WTC11 (cell line): Measurements from ENCODE around the gene PLXNC1. TPM values are rescaled to one million over a fixed set of nuclear protein-coding genes. Genes with fewer than 3 reads are reported as not detected.
A peak's percentile ranks its signal among the peaks of the same experiment; 100 is the strongest.

Experiments
- ATAC-seq: fragments of 200-7000 bp; cut with Tn5 transposase; 2 replicates; pipeline ENCODE4 v1.10.0; 2021; ENCODE audit warnings: mild to moderate bottlenecking, moderate library complexity
- CTCF ChIA-PET: fragments of 300-600 bp; sonication (Branson Sonifier 250); formaldehyde crosslinking; loops from one replicate; lab custom pipeline; 2021; ENCODE audit warnings: antibody characterized with exemption; lab: Charles Lee
- POLR2A ChIA-PET: fragments of 350-600 bp; sonication (Branson Sonifier 250); formaldehyde crosslinking; loops from one replicate; lab custom pipeline; 2021; ENCODE audit warnings: antibody characterized with exemption; lab: Charles Lee
- DNase-seq: peaks from one replicate; pipeline ENCODE4 v3.0.0; 2021; ENCODE audit warnings: low spot score
- H3K27ac Mint-ChIP-seq: 2 replicates; pipeline ENCODE4 v1.8.0; 2021; ENCODE audit warnings: mixed read lengths
- H3K27me3 Mint-ChIP-seq: 2 replicates; pipeline ENCODE4 v1.8.0; 2021; ENCODE audit warnings: low read depth, mild to moderate bottlenecking, moderate library complexity, mixed read lengths
- H3K36me3 Mint-ChIP-seq: 2 replicates; pipeline ENCODE4 v1.8.0; 2021; ENCODE audit warnings: mixed read lengths
- H3K4me1 Mint-ChIP-seq: 2 replicates; pipeline ENCODE4 v1.8.0; 2022; ENCODE audit warnings: mixed read lengths
- H3K4me3 Mint-ChIP-seq: 2 replicates; pipeline ENCODE4 v1.8.0; 2021; ENCODE audit warnings: mild to moderate bottlenecking, moderate library complexity, mixed read lengths
- H3K9me3 Mint-ChIP-seq: 2 replicates; pipeline ENCODE4 v1.8.0; 2021; ENCODE audit warnings: mixed read lengths
- CBFB ChIP-seq: sonication (generic); formaldehyde crosslinking; IDR thresholded peaks from 2 replicates; pipeline ENCODE4 v1.8.1; 2022; ENCODE audit warnings: mild to moderate bottlenecking, low read depth, missing genetic modification reagents
- ESRRA ChIP-seq: sonication (generic); formaldehyde crosslinking; IDR thresholded peaks from 2 replicates; pipeline ENCODE4 v1.8.1; 2022; ENCODE audit warnings: mild to moderate bottlenecking, missing genetic modification reagents, borderline replicate concordance
- GABPB1 ChIP-seq: sonication (generic); formaldehyde crosslinking; IDR thresholded peaks from 2 replicates; pipeline ENCODE4 v1.8.1; 2023; ENCODE audit warnings: mild to moderate bottlenecking, missing genetic modification reagents
- IRF2 ChIP-seq: sonication (generic); formaldehyde crosslinking; IDR thresholded peaks from 2 replicates; pipeline ENCODE4 v1.8.0; 2022; ENCODE audit warnings: low read depth, missing genetic modification reagents, borderline replicate concordance
- RORB ChIP-seq: fragments of 250-450 bp; sonication (Bioruptor Pico); IDR thresholded peaks from 2 replicates; pipeline ENCODE4 v1.9.0; 2021; ENCODE audit warnings: mild to moderate bottlenecking
- ZNF219 ChIP-seq: sonication (generic); formaldehyde crosslinking; IDR thresholded peaks from 2 replicates; pipeline ENCODE4 v1.8.0; 2023; ENCODE audit warnings: missing genetic modification reagents, mild to moderate bottlenecking, borderline replicate concordance
- ZNF423 ChIP-seq: fragments of 250-450 bp; sonication (Bioruptor Pico); IDR thresholded peaks from 2 replicates; pipeline ENCODE4 v2.1.2; 2022; ENCODE audit warnings: mild to moderate bottlenecking, moderate library complexity
- total RNA-seq: library from RNA; stranded (reverse); gene quantifications from 3 replicates; pipeline ENCODE4 v1.2.3, GENCODE V29; 2021
- TF ChIP-seq, protein P1 (sequence below): sonication (generic); formaldehyde crosslinking; IDR thresholded peaks from 2 replicates; pipeline ENCODE4 v1.8.1; 2022; ENCODE audit warnings: missing genetic modification reagents, borderline replicate concordance
- TF ChIP-seq, protein P2 (sequence below): sonication (generic); formaldehyde crosslinking; IDR thresholded peaks from 2 replicates; pipeline ENCODE4 v1.8.0; 2023; ENCODE audit warnings: missing genetic modification reagents, mild to moderate bottlenecking, borderline replicate concordance
- TF ChIP-seq, protein P3 (sequence below): sonication (generic); formaldehyde crosslinking; IDR thresholded peaks from 2 replicates; pipeline ENCODE4 v1.8.0; 2022; ENCODE audit warnings: missing genetic modification reagents
- TF ChIP-seq, protein P4 (sequence below): sonication (generic); formaldehyde crosslinking; IDR thresholded peaks from 2 replicates; pipeline ENCODE4 v1.8.0; 2022; ENCODE audit warnings: mild to moderate bottlenecking, missing genetic modification reagents

The PLXNC1 gene
- total RNA-seq, 1 experiment from 2014 or later = 3.1 TPM

DNA sequence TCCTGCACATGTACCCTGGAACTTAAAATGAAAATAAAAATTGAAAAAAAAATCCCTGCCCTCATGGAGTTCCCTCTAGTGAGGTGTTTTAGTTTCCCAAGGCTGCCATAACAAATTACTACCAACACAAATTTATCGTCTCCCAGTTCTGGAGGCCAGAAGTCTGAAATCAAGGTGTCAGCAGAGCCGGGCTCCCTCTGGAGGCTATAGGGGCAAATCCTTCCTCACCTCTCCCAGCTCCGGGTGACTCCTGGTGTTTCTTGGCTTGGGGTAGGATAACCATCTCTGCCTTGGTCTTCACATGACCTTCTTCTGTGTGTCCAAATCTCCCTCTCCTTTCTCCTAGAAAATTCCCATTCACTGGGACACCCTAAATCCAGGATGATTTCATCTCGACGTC lies 50.1 kb downstream of the PLXNC1 start:
- ChIA-PET CTCF (interaction anchor here (0.6 to 1.9 kb wide), 8 partner anchors 10 to 230 kb away, joined by 3 to 5 read pairs (median 5); no protein-coding TSS in a partner anchor), POLR2A (interaction anchor here (0.6 kb wide), 1 partner anchor 85 kb away, joined by 4 read pairs; no protein-coding TSS in a partner anchor)
- no peak for DNase-seq
- H3K4me3 Mint-ChIP-seq = no peak overlapping the region
- no peak overlapping the region for H3K27ac Mint-ChIP-seq
- H3K27me3 Mint-ChIP-seq = peaks cover 3% of the 10 kb centered on the region
- peaks cover 7% of the 10 kb centered on the region for H3K9me3 Mint-ChIP-seq
- TF ChIP-seq CBFB (CRISPR knock-in tag) = no peak
- TF ChIP-seq, protein P1, sequence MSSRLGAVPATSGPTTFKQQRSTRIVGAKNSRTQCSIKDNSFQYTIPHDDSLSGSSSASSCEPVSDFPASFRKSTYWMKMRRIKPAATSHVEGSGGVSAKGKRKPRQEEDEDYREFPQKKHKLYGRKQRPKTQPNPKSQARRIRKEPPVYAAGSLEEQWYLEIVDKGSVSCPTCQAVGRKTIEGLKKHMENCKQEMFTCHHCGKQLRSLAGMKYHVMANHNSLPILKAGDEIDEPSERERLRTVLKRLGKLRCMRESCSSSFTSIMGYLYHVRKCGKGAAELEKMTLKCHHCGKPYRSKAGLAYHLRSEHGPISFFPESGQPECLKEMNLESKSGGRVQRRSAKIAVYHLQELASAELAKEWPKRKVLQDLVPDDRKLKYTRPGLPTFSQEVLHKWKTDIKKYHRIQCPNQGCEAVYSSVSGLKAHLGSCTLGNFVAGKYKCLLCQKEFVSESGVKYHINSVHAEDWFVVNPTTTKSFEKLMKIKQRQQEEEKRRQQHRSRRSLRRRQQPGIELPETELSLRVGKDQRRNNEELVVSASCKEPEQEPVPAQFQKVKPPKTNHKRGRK = no peak
- TF ChIP-seq, protein P2, sequence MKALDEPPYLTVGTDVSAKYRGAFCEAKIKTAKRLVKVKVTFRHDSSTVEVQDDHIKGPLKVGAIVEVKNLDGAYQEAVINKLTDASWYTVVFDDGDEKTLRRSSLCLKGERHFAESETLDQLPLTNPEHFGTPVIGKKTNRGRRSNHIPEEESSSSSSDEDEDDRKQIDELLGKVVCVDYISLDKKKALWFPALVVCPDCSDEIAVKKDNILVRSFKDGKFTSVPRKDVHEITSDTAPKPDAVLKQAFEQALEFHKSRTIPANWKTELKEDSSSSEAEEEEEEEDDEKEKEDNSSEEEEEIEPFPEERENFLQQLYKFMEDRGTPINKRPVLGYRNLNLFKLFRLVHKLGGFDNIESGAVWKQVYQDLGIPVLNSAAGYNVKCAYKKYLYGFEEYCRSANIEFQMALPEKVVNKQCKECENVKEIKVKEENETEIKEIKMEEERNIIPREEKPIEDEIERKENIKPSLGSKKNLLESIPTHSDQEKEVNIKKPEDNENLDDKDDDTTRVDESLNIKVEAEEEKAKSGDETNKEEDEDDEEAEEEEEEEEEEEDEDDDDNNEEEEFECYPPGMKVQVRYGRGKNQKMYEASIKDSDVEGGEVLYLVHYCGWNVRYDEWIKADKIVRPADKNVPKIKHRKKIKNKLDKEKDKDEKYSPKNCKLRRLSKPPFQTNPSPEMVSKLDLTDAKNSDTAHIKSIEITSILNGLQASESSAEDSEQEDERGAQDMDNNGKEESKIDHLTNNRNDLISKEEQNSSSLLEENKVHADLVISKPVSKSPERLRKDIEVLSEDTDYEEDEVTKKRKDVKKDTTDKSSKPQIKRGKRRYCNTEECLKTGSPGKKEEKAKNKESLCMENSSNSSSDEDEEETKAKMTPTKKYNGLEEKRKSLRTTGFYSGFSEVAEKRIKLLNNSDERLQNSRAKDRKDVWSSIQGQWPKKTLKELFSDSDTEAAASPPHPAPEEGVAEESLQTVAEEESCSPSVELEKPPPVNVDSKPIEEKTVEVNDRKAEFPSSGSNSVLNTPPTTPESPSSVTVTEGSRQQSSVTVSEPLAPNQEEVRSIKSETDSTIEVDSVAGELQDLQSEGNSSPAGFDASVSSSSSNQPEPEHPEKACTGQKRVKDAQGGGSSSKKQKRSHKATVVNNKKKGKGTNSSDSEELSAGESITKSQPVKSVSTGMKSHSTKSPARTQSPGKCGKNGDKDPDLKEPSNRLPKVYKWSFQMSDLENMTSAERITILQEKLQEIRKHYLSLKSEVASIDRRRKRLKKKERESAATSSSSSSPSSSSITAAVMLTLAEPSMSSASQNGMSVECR = no peak
- H3K36me3 Mint-ChIP-seq = peaks cover 3% of the 10 kb centered on the region
- ATAC-seq = peak; percentile 68
- H3K4me1 Mint-ChIP-seq = peaks cover 11% of the 10 kb centered on the region

DNA sequence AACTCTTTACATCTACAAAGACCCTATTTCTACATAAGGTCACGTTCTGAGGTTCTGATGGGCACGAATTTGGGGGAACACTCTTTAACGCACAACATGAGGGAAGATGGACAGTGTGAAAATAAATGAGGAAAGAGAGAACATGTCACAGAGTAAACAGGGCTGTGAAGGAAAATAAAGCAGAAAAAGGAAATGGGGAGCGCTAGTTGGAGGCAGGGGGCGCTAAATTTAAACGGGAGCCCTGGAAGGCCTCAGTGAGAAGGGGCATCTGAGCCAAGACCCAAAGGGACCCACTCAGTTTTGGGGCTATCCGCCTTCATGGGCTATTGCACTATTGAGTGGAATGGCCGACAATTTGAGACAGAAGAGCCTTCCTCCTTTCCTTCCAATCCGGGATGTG lies 50.5 kb downstream of the PLXNC1 start:
- no peak overlapping the region for H3K27ac Mint-ChIP-seq
- no peak overlapping the region for H3K4me3 Mint-ChIP-seq
- TF ChIP-seq ESRRA = no peak
- TF ChIP-seq, protein P3, sequence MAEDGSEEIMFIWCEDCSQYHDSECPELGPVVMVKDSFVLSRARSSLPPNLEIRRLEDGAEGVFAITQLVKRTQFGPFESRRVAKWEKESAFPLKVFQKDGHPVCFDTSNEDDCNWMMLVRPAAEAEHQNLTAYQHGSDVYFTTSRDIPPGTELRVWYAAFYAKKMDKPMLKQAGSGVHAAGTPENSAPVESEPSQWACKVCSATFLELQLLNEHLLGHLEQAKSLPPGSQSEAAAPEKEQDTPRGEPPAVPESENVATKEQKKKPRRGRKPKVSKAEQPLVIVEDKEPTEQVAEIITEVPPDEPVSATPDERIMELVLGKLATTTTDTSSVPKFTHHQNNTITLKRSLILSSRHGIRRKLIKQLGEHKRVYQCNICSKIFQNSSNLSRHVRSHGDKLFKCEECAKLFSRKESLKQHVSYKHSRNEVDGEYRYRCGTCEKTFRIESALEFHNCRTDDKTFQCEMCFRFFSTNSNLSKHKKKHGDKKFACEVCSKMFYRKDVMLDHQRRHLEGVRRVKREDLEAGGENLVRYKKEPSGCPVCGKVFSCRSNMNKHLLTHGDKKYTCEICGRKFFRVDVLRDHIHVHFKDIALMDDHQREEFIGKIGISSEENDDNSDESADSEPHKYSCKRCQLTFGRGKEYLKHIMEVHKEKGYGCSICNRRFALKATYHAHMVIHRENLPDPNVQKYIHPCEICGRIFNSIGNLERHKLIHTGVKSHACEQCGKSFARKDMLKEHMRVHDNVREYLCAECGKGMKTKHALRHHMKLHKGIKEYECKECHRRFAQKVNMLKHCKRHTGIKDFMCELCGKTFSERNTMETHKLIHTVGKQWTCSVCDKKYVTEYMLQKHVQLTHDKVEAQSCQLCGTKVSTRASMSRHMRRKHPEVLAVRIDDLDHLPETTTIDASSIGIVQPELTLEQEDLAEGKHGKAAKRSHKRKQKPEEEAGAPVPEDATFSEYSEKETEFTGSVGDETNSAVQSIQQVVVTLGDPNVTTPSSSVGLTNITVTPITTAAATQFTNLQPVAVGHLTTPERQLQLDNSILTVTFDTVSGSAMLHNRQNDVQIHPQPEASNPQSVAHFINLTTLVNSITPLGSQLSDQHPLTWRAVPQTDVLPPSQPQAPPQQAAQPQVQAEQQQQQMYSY (CRISPR knock-in tag) = no peak
- no peak for TF ChIP-seq IRF2 (CRISPR knock-in tag)
- TF ChIP-seq ZNF423 (CRISPR knock-in tag) = no peak
- no peak for TF ChIP-seq RORB (CRISPR knock-in tag)
- DNase-seq (peak; percentile 30), ATAC-seq (peak; percentile 67)
- H3K27me3 Mint-ChIP-seq = peaks cover 3% of the 10 kb centered on the region
- peaks cover 15% of the 10 kb centered on the region for H3K4me1 Mint-ChIP-seq
- ChIA-PET POLR2A (no interaction called here), CTCF (interaction anchor here (1.1 to 1.9 kb wide), 7 partner anchors 10 to 230 kb away, joined by 3 to 5 read pairs (median 5); no protein-coding TSS in a partner anchor)
- H3K36me3 Mint-ChIP-seq = peaks cover 3% of the 10 kb centered on the region
- peaks cover 6% of the 10 kb centered on the region for H3K9me3 Mint-ChIP-seq

DNA sequence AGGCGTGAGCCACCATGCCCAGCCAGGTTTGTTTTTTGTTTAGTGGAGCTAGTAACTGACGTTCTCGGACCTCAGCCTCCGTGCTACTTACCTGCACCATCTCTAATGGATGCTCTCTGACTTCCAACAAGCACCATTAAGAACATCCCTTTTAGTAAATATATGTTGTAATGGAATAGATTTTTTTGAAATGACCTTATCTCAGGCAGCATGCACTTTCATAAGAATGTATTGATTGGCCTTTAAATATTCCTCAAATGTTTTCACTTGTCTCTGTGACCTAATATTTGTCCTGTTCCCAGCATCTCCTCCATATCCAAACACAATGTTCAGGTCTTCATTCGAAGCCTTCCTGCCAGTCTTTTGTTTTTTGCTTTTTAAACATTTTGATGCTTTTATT lies 51.7 kb downstream of the PLXNC1 start:
- H3K4me3 Mint-ChIP-seq = no peak overlapping the region
- POLR2A ChIA-PET = no interaction called here
- ATAC-seq (no peak), DNase-seq (no peak)
- no peaks in the 10 kb centered on the region; the same call in none of the 2 replicates for H3K27me3 Mint-ChIP-seq
- peaks cover 3% of the 10 kb centered on the region for H3K36me3 Mint-ChIP-seq
- CTCF ChIA-PET = no interaction called here
- no peak overlapping the region for H3K27ac Mint-ChIP-seq
- peaks cover 26% of the 10 kb centered on the region for H3K4me1 Mint-ChIP-seq
- H3K9me3 Mint-ChIP-seq = peaks cover 6% of the 10 kb centered on the region
- no peak for TF ChIP-seq ZNF219
- TF ChIP-seq, protein P4, sequence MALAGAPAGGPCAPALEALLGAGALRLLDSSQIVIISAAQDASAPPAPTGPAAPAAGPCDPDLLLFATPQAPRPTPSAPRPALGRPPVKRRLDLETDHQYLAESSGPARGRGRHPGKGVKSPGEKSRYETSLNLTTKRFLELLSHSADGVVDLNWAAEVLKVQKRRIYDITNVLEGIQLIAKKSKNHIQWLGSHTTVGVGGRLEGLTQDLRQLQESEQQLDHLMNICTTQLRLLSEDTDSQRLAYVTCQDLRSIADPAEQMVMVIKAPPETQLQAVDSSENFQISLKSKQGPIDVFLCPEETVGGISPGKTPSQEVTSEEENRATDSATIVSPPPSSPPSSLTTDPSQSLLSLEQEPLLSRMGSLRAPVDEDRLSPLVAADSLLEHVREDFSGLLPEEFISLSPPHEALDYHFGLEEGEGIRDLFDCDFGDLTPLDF (CRISPR knock-in tag) = no peak
- TF ChIP-seq GABPB1 = peak; percentile 18; the same call in 1 of the 2 replicates
- TF ChIP-seq, all 79 proteins: peak for 1
